GM12873 (cell line): ENCODE data around the gene ASCC3.

Source experiments
- CTCF ChIP-seq: IDR thresholded peaks from 2 replicates; pipeline ENCODE4 v1.5.1; 2012; ENCODE audit warnings: low read depth, mild to moderate bottlenecking, moderate library complexity, low read length, control low read depth; ENCODE audit not compliant: insufficient read depth; ENCODE audit errors: missing control alignments

ASCC3 gene

GRCh38 chr6:100801036-100801435 lies 80.1 kb downstream of the ASCC3 start:
- no peak for TF ChIP-seq CTCF

GRCh38 chr6:100796049-100796823 lies 84.9 kb downstream of the ASCC3 start:
- TF ChIP-seq CTCF, result peak; percentile 28

DNA sequence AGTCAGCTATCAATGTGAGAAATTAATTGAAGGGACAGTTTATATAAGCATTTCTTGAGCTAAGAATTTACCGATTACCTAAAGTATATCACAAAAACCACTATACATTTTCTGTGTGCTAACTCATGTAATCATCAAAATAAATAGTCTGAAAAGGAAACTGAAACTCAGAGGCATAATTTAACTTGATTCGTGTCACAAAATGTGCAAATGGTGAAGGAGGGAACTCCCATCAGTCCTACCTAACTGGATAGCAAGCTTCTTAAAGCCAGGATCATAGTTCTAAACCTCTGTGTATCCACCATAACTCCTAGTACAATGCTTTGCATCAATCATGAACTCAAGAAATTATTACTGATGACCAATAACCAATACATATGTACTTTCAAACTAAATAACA lies 91.0 kb downstream of the ASCC3 start:
- no peak for TF ChIP-seq CTCF

DNA sequence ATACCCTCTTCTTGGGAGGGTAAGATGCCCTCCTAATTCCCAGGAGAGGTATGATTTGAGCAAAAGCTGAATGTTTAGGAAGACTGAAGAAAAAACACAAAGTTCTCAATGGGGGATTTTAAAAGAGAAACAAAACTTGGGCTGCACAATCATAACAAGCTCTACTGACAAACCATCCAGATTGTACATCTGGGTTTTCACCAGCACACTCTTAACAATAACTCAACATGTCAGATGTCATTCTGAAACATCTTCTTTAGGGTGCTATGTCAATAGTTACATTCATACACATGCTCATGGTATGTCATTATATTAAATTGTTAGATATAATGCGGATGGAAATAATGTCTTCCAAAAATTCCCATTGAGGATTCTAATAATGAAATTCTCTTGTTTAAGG lies 95.1 kb downstream of the ASCC3 start:
- TF ChIP-seq CTCF, result no peak

GRCh38 chr6:100780648-100781047 lies 100.5 kb downstream of the ASCC3 start:
- TF ChIP-seq CTCF, result no peak

- no peak for TF ChIP-seq CTCF
Measured at GRCh38 chr6:100775667-100776066, 105.5 kb downstream of the ASCC3 start.

DNA sequence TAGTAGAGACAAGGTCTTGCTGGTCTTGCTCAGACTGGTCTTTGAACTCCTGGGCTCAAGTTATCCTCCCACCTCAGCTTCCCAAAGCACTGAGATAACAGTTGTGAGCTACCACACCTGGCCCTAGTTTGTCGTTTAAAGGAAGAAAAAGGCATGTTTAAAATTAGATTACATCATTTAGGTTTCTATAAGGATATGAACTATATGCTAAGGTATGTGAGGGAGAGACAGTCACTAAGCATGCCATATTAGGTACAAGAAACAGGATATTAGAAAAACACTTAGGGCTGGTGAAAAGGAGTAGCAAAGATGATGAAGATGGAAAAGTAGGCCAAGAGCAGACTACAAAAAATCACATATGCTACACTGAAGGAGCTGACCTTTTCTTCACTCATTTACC lies 106.4 kb downstream of the ASCC3 start:
- TF ChIP-seq CTCF, result no peak
